Measurements from ENCODE around the gene TPMT.
"Not testable (repeated sequence)": the region's sequence is repeated elsewhere in the genome, so short reads cannot be mapped to it uniquely, and the experiment has no call there.

TPMT gene

DNA sequence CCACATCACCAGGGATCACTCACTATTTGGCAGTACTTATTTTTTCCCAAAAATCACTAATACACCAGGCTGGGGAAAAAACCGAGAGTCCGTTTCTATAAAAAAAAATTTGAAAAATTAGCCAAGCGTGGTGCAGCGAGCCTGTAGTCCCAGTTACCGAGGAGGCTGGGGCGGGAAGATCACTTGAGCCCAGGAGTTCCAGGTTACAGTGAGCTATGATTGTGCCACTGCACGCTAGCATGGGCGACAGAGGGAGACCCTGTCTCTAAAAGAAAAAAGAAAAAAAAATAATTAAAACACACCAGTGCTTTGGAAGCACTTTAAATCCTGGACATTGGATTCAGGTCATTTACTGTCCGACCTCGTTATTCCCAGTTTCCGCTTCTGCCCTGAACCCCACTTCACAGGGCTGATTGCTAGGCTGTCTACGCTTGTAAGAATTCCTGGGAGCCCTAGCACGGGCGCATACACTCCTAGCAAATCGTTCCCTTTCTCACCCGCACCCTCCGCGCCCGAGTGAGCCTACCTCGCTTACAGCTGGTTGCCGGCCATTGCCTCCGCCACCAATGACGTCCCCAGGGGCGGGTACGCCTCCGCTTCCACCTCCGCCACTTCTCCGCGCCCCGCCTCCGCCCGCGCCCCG is at the start of gene TPMT:
TPMT (minus strand) TSS at position 571 of the 643 bp plus-strand sequence. CDS start 5,950 bp downstream, outside the sequence.
- no peak for DNase-seq

DNA sequence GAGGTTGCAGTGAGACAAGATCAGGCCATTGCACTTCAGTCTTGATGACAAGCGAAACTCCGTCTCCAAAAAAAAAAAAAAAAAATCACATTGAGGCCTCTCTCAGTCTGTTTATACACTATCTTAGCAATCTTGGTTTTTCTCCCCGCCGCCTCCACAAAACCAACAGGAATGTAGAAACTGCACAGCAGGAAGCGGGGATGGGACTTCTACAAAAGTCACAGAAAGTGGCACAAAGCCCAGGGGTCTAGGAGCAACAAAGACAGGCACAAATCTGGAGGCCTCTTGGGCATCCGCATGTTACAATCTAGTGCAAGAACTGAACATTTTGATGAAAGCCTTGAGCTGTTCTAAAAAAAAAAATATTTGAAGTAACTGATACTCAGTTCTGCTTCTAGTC is 48.9 kb upstream of the TPMT start:
- DNase-seq: no peak

DNA sequence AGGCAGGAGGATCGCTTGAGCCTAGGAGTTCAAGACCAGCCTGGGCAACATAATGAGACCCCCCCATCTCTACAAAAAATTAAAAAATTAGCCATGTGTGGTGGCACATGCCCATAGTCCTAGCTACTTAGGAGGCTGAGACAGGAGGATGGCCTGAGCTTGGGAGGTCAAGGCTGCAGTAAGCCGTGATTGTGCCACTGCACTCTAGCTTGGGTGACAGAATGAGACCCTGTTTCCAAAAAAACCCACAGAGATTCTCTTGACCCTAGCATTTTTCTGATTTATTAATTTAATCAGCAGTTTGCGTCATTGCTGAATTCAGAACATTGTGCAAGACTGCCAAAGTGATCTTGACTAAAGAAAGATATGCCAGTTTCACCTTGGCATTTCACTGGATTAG is 37.1 kb upstream of the TPMT start:
- DNase-seq: no peak

DNA sequence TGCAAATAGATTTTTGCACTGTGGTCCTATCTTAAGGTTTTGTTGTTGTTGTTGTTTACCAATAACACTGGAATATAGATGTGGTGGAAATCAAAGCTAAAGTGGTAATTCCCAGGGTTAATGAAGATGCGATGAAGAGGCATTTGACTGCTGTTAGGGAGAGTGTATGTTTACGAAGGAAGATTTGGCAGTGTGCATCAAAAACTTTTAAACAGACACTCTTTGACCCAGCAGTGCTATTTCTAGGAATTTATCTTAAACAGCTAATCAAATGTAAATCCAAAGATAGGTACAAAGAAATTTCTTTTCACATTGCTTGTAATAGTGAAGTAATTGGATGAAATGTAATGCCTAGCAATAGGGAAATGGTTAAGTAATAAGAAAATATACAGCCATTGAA is 34.3 kb upstream of the TPMT start:
- no peak for DNase-seq

DNA sequence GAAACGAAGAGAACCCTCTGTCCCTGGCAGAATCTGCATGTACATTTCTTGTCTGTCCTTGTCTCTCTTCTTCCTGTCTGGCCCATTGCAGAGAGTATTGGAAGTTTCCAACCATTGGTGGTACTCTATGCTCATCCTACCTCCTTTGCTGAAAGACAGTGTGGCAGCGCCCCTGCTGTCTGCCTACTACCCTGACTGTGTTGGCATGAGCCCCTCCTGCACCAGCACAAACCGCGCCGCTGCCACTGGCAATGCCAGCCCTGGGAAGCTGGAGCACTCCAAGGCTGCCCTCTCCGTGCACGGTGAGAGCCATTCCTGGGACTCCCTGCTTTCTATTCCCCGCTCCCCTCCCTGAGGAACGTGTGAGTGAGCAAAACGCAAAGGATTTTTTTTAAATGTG is 32.8 kb upstream of the TPMT start:
- no peak for DNase-seq

DNA sequence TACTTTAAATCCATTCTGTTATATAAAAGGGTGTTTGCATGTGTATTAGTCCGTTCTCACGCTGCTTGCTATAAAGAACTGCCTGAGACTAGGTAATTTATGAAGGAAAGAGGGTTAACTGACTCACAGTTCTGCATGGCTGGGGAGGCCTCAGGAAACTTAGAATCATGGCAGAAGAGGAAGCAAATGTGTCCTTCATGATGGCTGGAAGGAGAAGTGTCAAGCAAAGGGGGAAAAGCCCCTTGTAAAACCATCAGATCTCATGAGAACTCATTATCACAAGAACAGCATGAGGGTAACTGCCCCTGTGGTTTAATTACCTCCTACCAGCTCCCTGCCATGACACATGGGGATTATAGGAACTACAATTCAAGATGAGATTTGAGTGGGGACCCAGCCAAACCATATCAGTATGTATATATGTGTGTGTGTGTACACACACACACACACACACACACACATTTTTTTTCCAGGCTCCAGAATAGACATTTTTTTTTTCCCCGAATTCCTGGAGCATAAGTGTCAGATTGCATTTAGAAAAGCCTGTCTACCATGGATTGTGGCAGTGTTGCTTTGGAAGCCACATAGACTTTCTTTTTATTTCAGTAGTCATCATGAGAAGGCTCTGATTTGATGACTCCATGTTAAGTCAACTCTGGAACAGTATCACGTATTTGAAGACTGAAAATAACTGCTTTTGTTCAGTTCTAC is 31.8 kb upstream of the TPMT start:
- no peak for DNase-seq

DNA sequence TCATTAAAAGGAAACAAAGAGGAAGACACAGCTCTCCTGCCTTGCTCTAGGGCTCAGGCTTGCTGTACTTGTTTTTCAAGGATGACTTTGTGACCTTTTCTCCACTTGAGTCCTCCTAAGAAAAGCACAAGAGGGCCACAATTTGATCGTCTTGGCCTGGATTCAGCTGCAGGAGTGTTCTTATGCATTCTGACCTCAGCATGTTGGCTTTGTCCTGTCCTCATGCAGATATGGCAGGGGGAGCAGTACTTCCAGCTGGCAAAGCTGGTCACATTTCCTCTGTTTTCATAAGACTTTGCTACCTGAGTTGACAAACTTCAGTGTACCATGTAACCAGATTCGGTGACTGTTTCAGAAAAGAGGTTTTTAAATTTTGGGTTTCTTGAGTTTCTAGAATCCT is 31.2 kb upstream of the TPMT start:
- no peak for DNase-seq

DNA sequence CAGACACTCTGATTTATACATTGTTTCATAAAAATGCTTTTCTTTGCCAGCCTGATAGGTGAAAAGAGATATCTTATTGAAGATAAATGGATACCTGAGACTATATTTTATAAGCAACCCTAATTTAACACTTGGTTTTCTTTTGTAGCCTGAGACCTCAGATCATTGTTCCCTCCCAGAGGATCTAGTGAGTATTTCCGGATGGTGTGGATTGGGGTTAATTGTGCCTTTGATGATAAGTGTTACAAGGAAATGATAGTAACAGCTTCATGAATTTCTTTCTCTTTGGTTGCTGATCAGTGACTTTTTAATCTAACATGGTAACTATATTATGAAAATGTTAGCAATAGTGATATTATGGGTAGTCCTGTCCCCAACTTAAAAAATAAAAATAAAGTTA is 30.7 kb upstream of the TPMT start:
- no peak for DNase-seq

DNA sequence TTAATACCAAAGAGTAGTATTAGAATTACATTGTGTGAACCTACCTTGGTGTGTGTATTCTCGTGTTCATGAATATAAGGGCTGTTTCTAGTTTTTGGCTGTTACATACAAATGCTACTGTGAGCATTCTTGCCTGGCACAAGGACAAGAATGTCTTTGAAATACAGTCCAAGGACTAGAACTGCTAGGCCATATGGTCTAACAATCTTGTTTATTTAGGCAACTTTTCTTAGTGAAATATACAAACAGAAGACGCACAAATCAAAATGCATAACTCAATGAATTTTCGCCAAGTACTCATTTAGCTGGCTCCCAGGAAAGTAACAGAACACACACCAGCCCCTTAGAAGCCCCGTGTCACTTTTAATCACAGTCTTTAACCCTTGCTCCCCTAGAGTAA is 28.9 kb upstream of the TPMT start:
- no peak for DNase-seq

DNA sequence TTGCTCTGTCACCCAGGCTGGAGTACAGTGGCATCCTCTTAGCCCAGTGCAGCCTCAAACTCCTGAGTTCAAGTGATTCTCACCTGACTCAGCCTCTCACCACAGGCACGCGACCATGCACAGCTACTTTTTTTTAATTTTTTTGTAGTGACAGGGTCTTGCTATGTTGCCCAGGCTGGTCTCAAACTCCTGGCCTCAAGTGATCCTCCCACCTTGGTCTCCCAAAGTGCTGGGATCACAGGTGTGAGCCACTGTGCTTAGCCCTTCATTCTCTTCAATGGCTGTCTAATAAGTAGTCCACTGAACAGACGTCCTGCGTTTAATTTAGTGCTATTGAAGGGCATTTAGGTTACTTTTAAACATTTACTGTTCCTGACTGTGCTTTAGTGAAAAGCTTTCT is 27.7 kb upstream of the TPMT start:
- DNase-seq: no peak

DNA sequence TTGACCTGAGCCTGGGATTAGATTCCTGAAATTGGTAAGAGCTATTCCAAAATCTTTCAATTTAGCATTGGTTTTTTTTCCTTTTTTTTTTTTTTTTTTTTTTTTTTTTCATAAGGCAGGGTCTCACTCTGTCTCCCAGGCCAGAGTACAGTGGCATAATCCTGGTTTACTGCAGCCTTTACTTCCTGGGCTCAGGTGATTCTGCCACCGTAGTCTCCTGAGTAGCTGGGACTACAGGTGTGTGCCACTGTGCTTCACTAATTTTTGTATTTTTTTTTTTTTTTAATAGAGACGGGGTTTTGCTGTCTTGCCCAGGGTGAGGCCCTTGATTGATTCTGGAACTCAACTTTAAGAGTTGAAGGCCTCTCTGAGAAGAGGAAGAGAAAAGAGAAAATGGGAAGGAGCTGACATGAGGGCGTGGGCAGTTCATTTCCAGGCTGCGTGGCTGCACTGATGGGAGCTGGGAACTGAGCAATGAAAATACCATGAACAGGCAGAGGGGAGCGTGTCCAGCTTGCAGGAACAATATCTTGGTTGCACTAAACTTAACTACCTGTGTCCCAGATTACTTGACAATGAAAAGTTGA is 25.0 kb upstream of the TPMT start:
- no peak for DNase-seq

DNA sequence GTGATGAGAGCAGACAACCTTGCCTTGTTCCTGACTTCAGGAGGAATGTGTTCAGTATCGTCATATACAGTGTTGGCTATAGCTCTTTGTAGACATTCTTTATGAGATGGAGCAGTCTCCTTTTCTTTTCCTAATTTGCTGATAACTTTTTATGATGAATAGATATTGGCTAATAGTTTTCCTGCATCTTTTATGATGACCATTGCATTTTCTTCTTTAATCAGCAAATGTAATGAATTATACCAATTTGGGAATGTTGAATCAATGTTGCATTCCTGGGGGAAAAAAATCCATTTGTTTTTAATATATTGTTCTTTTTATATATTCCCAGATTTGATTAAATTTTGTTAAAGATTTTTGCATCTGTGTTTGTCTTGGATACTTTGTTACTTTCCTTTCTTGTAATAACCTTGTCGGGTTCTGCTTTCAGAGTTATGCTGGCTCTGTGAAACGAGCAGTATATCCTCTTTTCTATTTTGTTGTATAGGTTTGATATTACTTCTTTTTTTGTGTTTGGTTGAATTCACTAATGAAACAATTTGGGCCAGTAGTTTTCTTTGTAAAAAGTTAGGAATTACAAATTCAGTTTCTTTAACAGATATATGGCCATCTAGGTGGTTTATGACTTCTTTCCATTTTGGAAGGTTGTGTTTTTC is 24.2 kb upstream of the TPMT start:
- DNase-seq: no peak

DNA sequence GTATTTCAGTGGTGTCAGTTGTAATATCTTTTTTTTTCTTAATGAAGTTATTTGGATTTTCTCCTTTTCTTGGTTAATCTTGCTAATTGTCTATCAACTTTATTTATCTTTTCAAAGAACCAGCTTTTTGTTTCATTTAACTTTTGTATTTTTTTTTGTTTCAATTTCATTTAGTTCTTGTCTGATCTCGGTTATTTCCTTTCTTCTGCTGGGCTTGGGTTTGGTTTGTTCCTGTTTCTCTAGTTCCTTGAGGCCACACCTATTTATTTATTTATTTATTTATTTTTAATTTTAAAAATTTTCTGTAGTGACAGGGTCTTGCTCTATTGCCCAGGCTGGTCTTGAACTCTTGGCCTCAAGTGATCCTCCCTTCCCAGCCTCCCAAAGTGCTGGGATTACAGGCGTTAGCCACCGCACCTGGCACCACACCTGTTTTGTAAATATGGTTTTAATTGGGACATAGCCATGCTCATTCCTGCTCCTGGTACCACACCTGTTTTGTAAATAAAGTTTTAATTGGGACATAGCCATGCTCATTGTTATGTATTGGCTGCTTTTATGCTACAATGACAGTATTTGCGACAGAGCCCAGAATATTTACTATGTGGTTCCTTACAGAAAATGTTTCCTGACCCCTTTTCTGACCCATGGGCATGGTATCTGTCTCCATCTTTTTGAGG is 22.5 kb upstream of the TPMT start:
- no peak for DNase-seq

DNA sequence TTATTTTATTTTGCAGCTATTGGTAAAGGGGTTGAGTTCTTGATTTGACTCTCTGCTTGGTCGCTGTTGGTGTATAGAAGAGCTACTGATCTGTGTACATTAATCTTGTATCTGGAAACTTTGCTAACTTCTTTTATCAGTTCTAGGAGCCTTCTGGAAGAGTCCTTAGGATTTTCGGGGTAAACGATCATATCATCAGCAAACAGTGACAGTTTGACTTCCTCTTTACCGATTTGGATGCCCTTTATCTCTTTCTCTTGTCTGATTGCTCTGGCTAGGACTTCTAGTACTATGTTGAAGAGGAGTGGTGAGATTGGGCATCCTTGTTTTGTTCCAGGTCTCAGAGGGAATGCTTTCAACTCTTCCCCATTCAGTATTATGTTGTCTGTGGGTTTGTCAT is 21.3 kb upstream of the TPMT start:
- not testable (repeated sequence) for DNase-seq

DNA sequence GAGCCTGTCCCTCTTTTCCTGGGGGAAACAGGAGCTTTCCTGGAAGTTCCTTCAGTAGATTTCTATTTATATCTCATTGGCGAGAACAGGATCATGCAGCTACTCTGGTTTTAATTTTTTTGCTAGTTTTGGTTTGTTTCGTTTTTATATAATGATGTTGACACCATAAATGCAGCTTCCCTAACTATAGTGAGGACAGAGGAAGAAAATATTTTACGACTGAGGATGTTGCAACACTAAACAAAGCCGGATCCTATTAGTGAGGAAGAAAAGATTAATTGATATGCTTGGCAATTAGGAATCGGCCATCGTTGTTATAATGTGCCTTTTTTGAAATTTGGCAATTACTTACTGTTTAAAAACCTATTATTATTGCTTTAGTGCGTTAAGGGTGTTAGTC is 17.0 kb upstream of the TPMT start:
- no peak for DNase-seq

DNA sequence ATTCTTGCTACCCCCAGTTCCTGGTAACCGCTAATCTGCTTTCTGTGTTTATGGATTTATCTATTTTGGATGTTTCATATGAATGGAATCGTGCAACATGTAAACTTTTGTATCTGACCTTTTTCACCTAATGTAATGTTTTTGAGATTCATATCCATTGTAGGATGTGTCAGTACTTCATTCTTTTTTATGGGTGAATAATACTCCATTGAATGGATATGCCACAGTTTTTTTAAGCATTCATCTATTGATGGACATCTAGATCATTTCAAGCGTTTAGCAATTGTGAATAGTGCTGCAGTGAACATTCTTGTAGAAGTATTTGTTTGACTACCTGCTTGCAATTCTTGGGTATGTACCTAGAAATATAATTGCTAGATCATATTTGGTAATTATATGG is 13.4 kb upstream of the TPMT start:
- no peak for DNase-seq

DNA sequence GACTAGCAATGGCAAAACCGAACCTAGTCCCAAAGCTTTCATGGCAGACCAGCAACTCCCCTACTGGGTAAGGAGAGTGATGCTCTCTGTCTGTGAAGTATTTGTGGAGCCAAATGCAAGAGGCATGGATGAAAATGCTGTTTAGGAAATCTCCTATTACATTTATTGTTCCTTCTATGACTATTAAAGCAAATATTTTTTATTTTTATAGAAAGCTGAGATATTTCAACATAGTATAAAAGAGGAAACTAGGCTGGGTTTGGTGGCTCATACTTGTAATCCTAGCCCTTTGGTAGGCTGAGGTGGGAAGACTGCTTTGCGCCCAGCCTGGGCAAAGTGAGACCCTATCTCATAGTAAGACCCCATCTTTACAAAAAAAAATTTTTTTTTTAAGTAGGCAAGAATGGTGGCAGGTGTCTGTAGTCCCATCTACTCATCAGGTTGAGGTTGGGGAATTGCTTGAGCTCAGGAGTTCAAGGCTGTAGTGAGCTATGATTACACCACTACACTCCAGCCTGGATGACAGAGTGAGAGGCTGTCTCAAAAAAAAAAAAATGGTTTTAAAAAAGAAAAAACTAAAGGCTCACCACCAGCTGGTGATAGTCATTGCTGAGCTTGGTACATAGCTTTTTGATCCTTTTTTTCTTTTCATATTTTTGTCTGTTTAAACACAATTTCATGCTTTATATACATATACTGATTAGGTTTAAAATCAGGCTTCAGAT is 11.6 kb upstream of the TPMT start:
- DNase-seq: no peak

DNA sequence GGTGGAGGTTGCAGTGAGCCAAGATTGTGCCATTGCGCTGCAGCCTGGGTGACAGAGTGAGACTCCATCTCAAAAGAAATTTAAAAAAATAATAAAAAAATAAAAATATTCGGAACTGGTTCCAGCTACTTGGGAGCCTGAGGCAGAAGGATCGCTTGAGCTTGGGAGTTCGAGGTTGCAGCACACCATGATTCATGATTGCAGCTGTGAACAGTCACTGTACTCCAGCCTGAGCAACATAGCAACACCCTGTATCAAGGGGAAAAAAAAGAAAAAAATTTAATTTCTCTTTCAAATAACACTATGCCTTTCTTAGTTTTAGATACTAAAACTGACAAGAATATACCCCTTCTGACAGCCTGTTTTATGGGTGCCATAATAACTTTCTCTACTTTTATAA is 10.9 kb upstream of the TPMT start:
- no peak for DNase-seq

DNA sequence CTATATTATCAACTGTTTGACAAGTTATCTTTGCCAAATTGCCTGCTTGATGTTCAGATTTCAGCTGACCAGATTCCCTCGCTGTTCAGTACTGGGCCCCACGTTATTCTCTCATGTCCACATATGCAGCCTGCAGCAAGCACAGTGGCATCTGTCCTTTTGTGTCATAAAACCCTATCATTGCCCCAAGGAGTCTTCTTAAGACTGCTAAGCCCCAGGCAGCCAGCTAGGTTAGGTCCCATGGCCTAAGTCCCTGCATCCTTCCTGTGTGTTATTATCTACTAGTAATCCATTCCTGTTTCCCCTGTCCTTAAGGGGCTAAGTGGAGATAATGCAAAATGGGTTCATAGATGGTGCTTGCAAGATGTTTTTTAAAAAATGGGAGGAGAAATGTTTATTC is 7.5 kb upstream of the TPMT start:
- DNase-seq: no peak

DNA sequence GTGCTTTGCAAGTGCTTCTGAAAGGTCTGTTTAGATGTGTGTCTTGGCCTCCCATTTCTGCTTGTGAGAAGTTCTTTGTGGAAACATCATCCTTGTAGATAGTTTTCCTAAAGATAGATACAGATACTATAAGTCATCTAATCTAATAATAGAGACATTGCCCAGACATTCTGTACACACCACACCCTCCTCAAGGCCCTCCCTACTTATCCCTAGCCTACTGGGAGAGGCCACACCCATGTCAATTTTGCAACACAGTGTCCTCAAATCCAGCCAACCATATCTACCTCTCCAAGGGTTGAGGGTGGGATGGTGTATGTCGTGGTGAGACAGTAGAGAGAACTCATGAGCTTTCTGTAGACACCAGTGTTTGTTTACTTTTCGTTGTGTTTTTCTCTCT is 6.6 kb upstream of the TPMT start:
- DNase-seq: no peak

DNA sequence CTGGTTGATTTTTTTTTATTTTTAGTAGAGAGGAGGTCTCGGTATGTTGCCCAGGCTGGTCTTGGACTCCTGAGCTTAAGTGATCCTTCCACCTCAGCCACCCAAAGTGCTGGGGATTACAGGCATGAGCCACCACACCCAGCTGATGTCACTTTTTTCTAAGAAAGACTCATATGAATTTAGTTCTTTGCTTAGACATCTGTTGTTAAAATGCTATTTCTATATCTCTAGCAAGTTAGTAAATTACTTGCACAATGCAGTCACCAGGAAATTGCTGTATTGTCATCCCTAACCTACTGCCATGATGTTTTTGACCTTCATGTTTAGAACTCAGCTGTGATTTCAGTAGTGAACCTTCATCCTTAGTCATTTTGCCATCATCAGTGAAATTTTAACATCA is 6.0 kb upstream of the TPMT start:
- DNase-seq: no peak

DNA sequence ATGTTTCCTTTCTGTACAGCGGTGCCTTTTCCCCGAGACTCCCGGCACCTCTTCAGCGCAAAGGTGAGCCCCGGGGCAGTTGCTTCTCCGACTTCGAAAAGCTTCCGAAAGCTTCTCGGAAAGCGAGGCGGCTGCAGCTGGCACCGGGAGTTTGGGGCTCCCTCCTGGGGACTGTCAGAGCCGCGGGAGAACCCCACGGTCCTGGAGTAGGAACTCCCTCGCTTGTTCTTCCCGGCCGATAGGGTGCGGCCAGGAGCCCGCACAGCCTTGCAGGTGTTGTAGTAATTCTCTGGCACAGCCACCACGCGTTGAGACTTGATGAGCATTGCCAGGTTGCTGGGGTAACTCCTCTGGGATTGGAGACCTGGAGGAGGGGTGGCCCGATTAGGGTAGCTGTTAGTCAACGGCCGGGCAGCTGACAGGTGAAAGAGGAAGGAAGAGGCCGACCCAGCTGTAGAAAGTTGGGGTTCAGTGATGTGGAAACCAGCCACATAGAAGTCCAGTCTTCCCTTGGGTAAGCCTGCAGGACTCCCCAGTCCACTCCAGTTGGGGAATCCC is 1.1 kb upstream of the TPMT start:
- peak; percentile 44 for DNase-seq

Data from stimulated activated CD4-positive, alpha-beta T cell treated with anti-CD3 and anti-CD28 coated beads, Interleukin-4, amount 100 ng/mL, for 24 hours (primary cell).